LoVo (cell line): ENCODE measurements around the gene FBXW2.
"Not testable (repeated sequence)": the region's sequence is repeated elsewhere in the genome, so short reads cannot be mapped to it uniquely, and the experiment has no call there.

Experiments used
- DNase-seq: peaks from one replicate; pipeline ENCODE4 v3.0.0-alpha.2; 2016; ENCODE audit warnings: low spot score

FBXW2 gene

GRCh38 chr9:120779227-120779626 is 14.0 kb downstream of the FBXW2 start:
- DNase-seq = no peak

GRCh38 chr9:120778758-120779157 is 14.5 kb downstream of the FBXW2 start:
- no peak for DNase-seq

GRCh38 chr9:120777229-120777628 is 16.0 kb downstream of the FBXW2 start:
- DNase-seq = no peak

- DNase-seq = no peak
These were observed 16.4 kb downstream of the FBXW2 start for GRCh38 chr9:120776788-120777187.

GRCh38 chr9:120775859-120776258 is 17.4 kb downstream of the FBXW2 start:
- DNase-seq = no peak

- no peak for DNase-seq
These were observed 18.5 kb downstream of the FBXW2 start for GRCh38 chr9:120774719-120775118.

- no peak for DNase-seq
These were observed 20.0 kb downstream of the FBXW2 start for GRCh38 chr9:120773256-120773655.

GRCh38 chr9:120770931-120771330 is 22.3 kb downstream of the FBXW2 start:
- DNase-seq = no peak

GRCh38 chr9:120768886-120769285 is 24.3 kb downstream of the FBXW2 start:
- DNase-seq = no peak

GRCh38 chr9:120768247-120768646 is 25.0 kb downstream of the FBXW2 start:
- DNase-seq = no peak

GRCh38 chr9:120767451-120767850 is 25.8 kb downstream of the FBXW2 start:
- no peak for DNase-seq

GRCh38 chr9:120765910-120766425 is 27.2 kb downstream of the FBXW2 start:
- no peak for DNase-seq

GRCh38 chr9:120764476-120764875 is 28.7 kb downstream of the FBXW2 start:
- DNase-seq = no peak

- no peak for DNase-seq
These were observed 32.2 kb downstream of the FBXW2 start for GRCh38 chr9:120761006-120761405.

- no peak for DNase-seq
These were observed 33.3 kb downstream of the FBXW2 start for GRCh38 chr9:120759755-120760400.

GRCh38 chr9:120758544-120758943 is 34.7 kb downstream of the FBXW2 start:
- no peak for DNase-seq

GRCh38 chr9:120757026-120757913 is 35.9 kb downstream of the FBXW2 start:
- no peak for DNase-seq

- DNase-seq = no peak
These were observed 36.7 kb downstream of the FBXW2 start for GRCh38 chr9:120756531-120756930.

GRCh38 chr9:120755810-120756434 is 37.3 kb downstream of the FBXW2 start:
- DNase-seq = peak; percentile 46

GRCh38 chr9:120755044-120755443 is 38.2 kb downstream of the FBXW2 start:
- no peak for DNase-seq

GRCh38 chr9:120750421-120750820 is 42.8 kb downstream of the FBXW2 start:
- no peak for DNase-seq

- DNase-seq = not testable (repeated sequence)
These were observed 46.9 kb downstream of the FBXW2 start for GRCh38 chr9:120746366-120746765.

- no peak for DNase-seq
These were observed 47.9 kb downstream of the FBXW2 start for GRCh38 chr9:120745278-120745677.
